Left kidney (tissue), 2 donors: ENCODE results near the gene ATRAID. TPM values are rescaled to one million over a fixed set of nuclear protein-coding genes. Genes with fewer than 3 reads are reported as not detected.

ENCODE experiments used
- DNase-seq: peaks from one replicate; pipeline ENCODE4 v3.0.0-alpha.2; 2013
- polyA plus RNA-seq: library from polyadenylated mRNA; unstranded; fragments of 120-200 nt; gene quantifications from one replicate; pipeline ENCODE4 v1.2.1, GENCODE V29; 2013; ENCODE audit not compliant: insufficient read length

ATRAID gene
- polyA plus RNA-seq, 1 donor, result 147 TPM

GRCh38 chr2:27249159-27249890 lies 37.5 kb downstream of the ATRAID start:
- DNase-seq, result no peak

GRCh38 chr2:27249891-27250651 lies 38.2 kb downstream of the ATRAID start:
- DNase-seq, result no peak

- no peak for DNase-seq
These were observed 39.0 kb downstream of the ATRAID start for GRCh38 chr2:27250652-27251379.

GRCh38 chr2:27251766-27252165 lies 39.9 kb downstream of the ATRAID start:
- no peak for DNase-seq

GRCh38 chr2:27255187-27255586 lies 43.3 kb downstream of the ATRAID start:
- DNase-seq, result no peak

- no peak for DNase-seq
These were observed 43.8 kb downstream of the ATRAID start for GRCh38 chr2:27255660-27256059.

GRCh38 chr2:27256855-27257454 lies 45.1 kb downstream of the ATRAID start:
- no peak for DNase-seq

- no peak for DNase-seq
These were observed 46.2 kb downstream of the ATRAID start for GRCh38 chr2:27258051-27258450.

GRCh38 chr2:27261241-27261925 lies 49.5 kb downstream of the ATRAID start:
- DNase-seq, result no peak

- no peak for DNase-seq
These were observed 50.1 kb downstream of the ATRAID start for GRCh38 chr2:27261926-27262298.

- no peak for DNase-seq
These were observed 50.8 kb downstream of the ATRAID start, which contains the start of gene SLC30A3 for GRCh38 chr2:27262379-27263286. SLC30A3 (minus strand) TSS chr2:27263047; CDS start chr2:27262906, 141 bp downstream.

GRCh38 chr2:27263287-27264252 lies 51.7 kb downstream of the ATRAID start:
- DNase-seq, result no peak

- DNase-seq, result no peak
These were observed 52.5 kb downstream of the ATRAID start for GRCh38 chr2:27264253-27264752.

- DNase-seq, result peak; percentile 73
These were observed 53.1 kb downstream of the ATRAID start for GRCh38 chr2:27264753-27265535.

- no peak for DNase-seq
These were observed 53.7 kb downstream of the ATRAID start for GRCh38 chr2:27265536-27265870.
